Activated naive CD8-positive, alpha-beta T cell treated with anti-CD3 and anti-CD28 coated beads for 36 hours (primary cell): ENCODE data around the gene SCYGR2. TPM values are rescaled to one million over a fixed set of nuclear protein-coding genes. Genes with fewer than 3 reads are reported as not detected.
"Not testable (repeated sequence)": the region's sequence is repeated elsewhere in the genome, so short reads cannot be mapped to it uniquely, and the experiment has no call there.

Experiments used
- DNase-seq: peaks from one replicate; pipeline ENCODE4 v3.0.0; 2021
- H3K27ac Mint-ChIP-seq: one replicate; pipeline ENCODE4 v1.8.0; 2022; ENCODE audit warnings: mild to moderate bottlenecking, moderate library complexity, mixed read lengths
- H3K27me3 Mint-ChIP-seq: one replicate; pipeline ENCODE4 v1.8.0; 2022; ENCODE audit warnings: mild to moderate bottlenecking, mixed read lengths
- H3K36me3 Mint-ChIP-seq: one replicate; pipeline ENCODE4 v1.8.0; 2021; ENCODE audit warnings: mild to moderate bottlenecking, mixed read lengths
- H3K4me1 Mint-ChIP-seq: one replicate; pipeline ENCODE4 v1.8.0; 2021; ENCODE audit warnings: mixed read lengths
- H3K4me3 Mint-ChIP-seq: one replicate; pipeline ENCODE4 v1.8.0; 2022; ENCODE audit warnings: mild to moderate bottlenecking, moderate library complexity, mixed read lengths
- H3K9me3 Mint-ChIP-seq: one replicate; pipeline ENCODE4 v1.8.0; 2022; ENCODE audit warnings: mixed read lengths
- total RNA-seq, 2 experiments: library from RNA; stranded (reverse); gene quantifications; one replicate each; pipeline ENCODE4 v1.2.3, GENCODE V29; 2021

SCYGR2 gene
- not detected for total RNA-seq

- not testable (repeated sequence) for H3K36me3 Mint-ChIP-seq, H3K4me1 Mint-ChIP-seq
- H3K27me3 Mint-ChIP-seq = peaks cover 35% of the 10 kb centered on the region
Observed at GRCh38 chr2:227598835-227599503, at the start of gene SCYGR2. SCYGR2 (plus strand) TSS chr2:227598893; CDS start chr2:227598893, 0 bp downstream.

GRCh38 chr2:227551836-227552235, 46.9 kb upstream of the SCYGR2 start:
- DNase-seq = no peak
- H3K27me3 Mint-ChIP-seq = no peaks in the 10 kb centered on the region
- H3K4me3 Mint-ChIP-seq = no peak overlapping the region
- H3K9me3 Mint-ChIP-seq = no peaks in the 10 kb centered on the region
- H3K36me3 Mint-ChIP-seq = peaks cover 19% of the 10 kb centered on the region
- no peak overlapping the region for H3K27ac Mint-ChIP-seq
- peaks cover 8% of the 10 kb centered on the region for H3K4me1 Mint-ChIP-seq

More at GRCh38 chr2:227598835-227599503, at the start of gene SCYGR2:
- not testable (repeated sequence) for H3K9me3 Mint-ChIP-seq, DNase-seq, H3K27ac Mint-ChIP-seq, H3K4me3 Mint-ChIP-seq

- H3K27me3 Mint-ChIP-seq = no peaks in the 10 kb centered on the region
- no peaks in the 10 kb centered on the region for H3K9me3 Mint-ChIP-seq
- H3K4me1 Mint-ChIP-seq = no peaks in the 10 kb centered on the region
- H3K27ac Mint-ChIP-seq = no peak overlapping the region
- no peak for DNase-seq
- H3K4me3 Mint-ChIP-seq = no peak overlapping the region
- H3K36me3 Mint-ChIP-seq = peaks cover 8% of the 10 kb centered on the region
Observed at GRCh38 chr2:227562581-227562980, 36.1 kb upstream of the SCYGR2 start.

- H3K9me3 Mint-ChIP-seq = no peaks in the 10 kb centered on the region
- no peaks in the 10 kb centered on the region for H3K27me3 Mint-ChIP-seq
- H3K4me1 Mint-ChIP-seq = no peaks in the 10 kb centered on the region
- peak overlapping the region; percentile 67 for H3K27ac Mint-ChIP-seq
- H3K36me3 Mint-ChIP-seq = peaks cover 4% of the 10 kb centered on the region
- DNase-seq = no peak
- H3K4me3 Mint-ChIP-seq = no peak overlapping the region
Observed at GRCh38 chr2:227565080-227565479, 33.6 kb upstream of the SCYGR2 start.

GRCh38 chr2:227566012-227566411, 32.7 kb upstream of the SCYGR2 start:
- Mint-ChIP-seq H3K36me3 (peaks cover under 1% of the 10 kb centered on the region), H3K4me1 (no peaks in the 10 kb centered on the region), H3K4me3 (no peak overlapping the region), H3K9me3 (no peaks in the 10 kb centered on the region), H3K27me3 (no peaks in the 10 kb centered on the region), H3K27ac (no peak overlapping the region)
- no peak for DNase-seq

GRCh38 chr2:227568852-227569169, 29.9 kb upstream of the SCYGR2 start:
- H3K27ac Mint-ChIP-seq = no peak overlapping the region
- no peaks in the 10 kb centered on the region for H3K4me1 Mint-ChIP-seq

GRCh38 chr2:227570615-227571014, 28.1 kb upstream of the SCYGR2 start:
- no peak for DNase-seq
- no peak overlapping the region for H3K4me3 Mint-ChIP-seq
- no peaks in the 10 kb centered on the region for H3K4me1 Mint-ChIP-seq
- H3K27ac Mint-ChIP-seq = no peak overlapping the region
- no peaks in the 10 kb centered on the region for H3K9me3 Mint-ChIP-seq
- no peaks in the 10 kb centered on the region for H3K36me3 Mint-ChIP-seq
- H3K27me3 Mint-ChIP-seq = no peaks in the 10 kb centered on the region

More at GRCh38 chr2:227568852-227569169, 29.9 kb upstream of the SCYGR2 start:
- no peaks in the 10 kb centered on the region for H3K36me3 Mint-ChIP-seq
- H3K27me3 Mint-ChIP-seq = no peaks in the 10 kb centered on the region
- no peak for DNase-seq
- no peak overlapping the region for H3K4me3 Mint-ChIP-seq
- no peaks in the 10 kb centered on the region for H3K9me3 Mint-ChIP-seq

- Mint-ChIP-seq H3K36me3 (no peaks in the 10 kb centered on the region), H3K4me3 (no peak overlapping the region), H3K27me3 (peaks cover 20% of the 10 kb centered on the region), H3K27ac (no peak overlapping the region), H3K9me3 (no peaks in the 10 kb centered on the region), H3K4me1 (no peaks in the 10 kb centered on the region)
- DNase-seq = no peak
Observed at GRCh38 chr2:227576110-227576509, 22.6 kb upstream of the SCYGR2 start.

- no peak for DNase-seq
Observed at GRCh38 chr2:227576812-227577211, 21.9 kb upstream of the SCYGR2 start.

GRCh38 chr2:227577555-227577954, 21.1 kb upstream of the SCYGR2 start:
- Mint-ChIP-seq H3K27ac (no peak overlapping the region), H3K4me3 (no peak overlapping the region), H3K4me1 (no peaks in the 10 kb centered on the region), H3K9me3 (peaks cover 6% of the 10 kb centered on the region), H3K27me3 (peaks cover 25% of the 10 kb centered on the region), H3K36me3 (no peaks in the 10 kb centered on the region)
- no peak for DNase-seq

More at GRCh38 chr2:227576812-227577211, 21.9 kb upstream of the SCYGR2 start:
- Mint-ChIP-seq H3K4me1 (no peaks in the 10 kb centered on the region), H3K9me3 (no peaks in the 10 kb centered on the region), H3K27ac (no peak overlapping the region), H3K4me3 (no peak overlapping the region), H3K27me3 (peaks cover 24% of the 10 kb centered on the region), H3K36me3 (no peaks in the 10 kb centered on the region)

- Mint-ChIP-seq H3K36me3 (peaks cover 3% of the 10 kb centered on the region), H3K27me3 (peaks cover 32% of the 10 kb centered on the region), H3K9me3 (peaks cover 10% of the 10 kb centered on the region), H3K4me1 (no peaks in the 10 kb centered on the region), H3K27ac (no peak overlapping the region), H3K4me3 (no peak overlapping the region)
- DNase-seq = no peak
Observed at GRCh38 chr2:227578642-227579041, 20.1 kb upstream of the SCYGR2 start.

GRCh38 chr2:227579791-227580190, 18.9 kb upstream of the SCYGR2 start:
- no peak for DNase-seq
- Mint-ChIP-seq H3K4me1 (no peaks in the 10 kb centered on the region), H3K27ac (no peak overlapping the region), H3K9me3 (peaks cover 10% of the 10 kb centered on the region), H3K27me3 (peaks cover 40% of the 10 kb centered on the region), H3K36me3 (peaks cover 3% of the 10 kb centered on the region), H3K4me3 (no peak overlapping the region)

- Mint-ChIP-seq H3K27me3 (peaks cover 36% of the 10 kb centered on the region), H3K9me3 (peaks cover 10% of the 10 kb centered on the region), H3K27ac (no peak overlapping the region), H3K36me3 (peaks cover 3% of the 10 kb centered on the region), H3K4me1 (no peaks in the 10 kb centered on the region), H3K4me3 (no peak overlapping the region)
- DNase-seq = no peak
Observed at GRCh38 chr2:227582369-227582768, 16.3 kb upstream of the SCYGR2 start.

GRCh38 chr2:227592694-227593387, 5.9 kb upstream of the SCYGR2 start:
- peaks cover 3% of the 10 kb centered on the region for H3K4me1 Mint-ChIP-seq
- no peak overlapping the region for H3K4me3 Mint-ChIP-seq
- no peak for DNase-seq
- no peaks in the 10 kb centered on the region for H3K9me3 Mint-ChIP-seq
- no peaks in the 10 kb centered on the region for H3K36me3 Mint-ChIP-seq
- no peak overlapping the region for H3K27ac Mint-ChIP-seq
- H3K27me3 Mint-ChIP-seq = peaks cover 43% of the 10 kb centered on the region

- Mint-ChIP-seq H3K27ac (no peak overlapping the region), H3K36me3 (no peaks in the 10 kb centered on the region), H3K4me3 (no peak overlapping the region), H3K27me3 (peaks cover 44% of the 10 kb centered on the region), H3K9me3 (no peaks in the 10 kb centered on the region), H3K4me1 (peaks cover 3% of the 10 kb centered on the region)
- DNase-seq = no peak
Observed at GRCh38 chr2:227595797-227596196, 2.9 kb upstream of the SCYGR2 start.

GRCh38 chr2:227597036-227597435, 1.7 kb upstream of the SCYGR2 start:
- Mint-ChIP-seq H3K9me3 (no peaks in the 10 kb centered on the region), H3K4me3 (no peak overlapping the region), H3K4me1 (peaks cover 3% of the 10 kb centered on the region), H3K27ac (no peak overlapping the region), H3K27me3 (peaks cover 47% of the 10 kb centered on the region), H3K36me3 (no peaks in the 10 kb centered on the region)
- DNase-seq = no peak
